Medulla oblongata (tissue), 1 donor: Measurements from ENCODE around the gene EFS.

Experiments
- DNase-seq: peaks from one replicate; pipeline ENCODE4 v3.0.0-alpha.2; 2015; ENCODE audit errors: extremely low spot score

Gene EFS

GRCh38 chr14:23358553-23359166 is 6.3 kb downstream of the EFS start:
- no peak for DNase-seq

GRCh38 chr14:23358042-23358441 is 6.9 kb downstream of the EFS start:
- no peak for DNase-seq

- DNase-seq: no peak
These were observed 7.7 kb downstream of the EFS start for GRCh38 chr14:23357261-23357660.

GRCh38 chr14:23356662-23357061 is 8.3 kb downstream of the EFS start:
- DNase-seq: no peak

GRCh38 chr14:23355871-23356435 is 9.0 kb downstream of the EFS start:
- DNase-seq: no peak

- no peak for DNase-seq
These were observed 10.0 kb downstream of the EFS start for GRCh38 chr14:23354990-23355389.

- no peak for DNase-seq
These were observed 11.6 kb downstream of the EFS start for GRCh38 chr14:23353433-23353780.

GRCh38 chr14:23352506-23353432 is 12.2 kb downstream of the EFS start, which contains the start of gene SLC22A17:
SLC22A17 (minus strand) TSS chr14:23352887.
- peak; percentile 97 for DNase-seq

- DNase-seq: no peak
These were observed 13.1 kb downstream of the EFS start for GRCh38 chr14:23351681-23352505.

GRCh38 chr14:23349156-23349845 is 15.7 kb downstream of the EFS start:
- DNase-seq: no peak

GRCh38 chr14:23348297-23348655 is 16.7 kb downstream of the EFS start:
- DNase-seq: no peak

- DNase-seq: no peak
These were observed 17.3 kb downstream of the EFS start for GRCh38 chr14:23347406-23348296.

- no peak for DNase-seq
These were observed 18.1 kb downstream of the EFS start for GRCh38 chr14:23346693-23347405.

- DNase-seq: no peak
These were observed 18.8 kb downstream of the EFS start for GRCh38 chr14:23345987-23346692.

GRCh38 chr14:23344481-23344880 is 20.5 kb downstream of the EFS start:
- DNase-seq: no peak

- DNase-seq: no peak
These were observed 25.3 kb downstream of the EFS start for GRCh38 chr14:23339506-23340268.

GRCh38 chr14:23335623-23336022 is 29.3 kb downstream of the EFS start:
- no peak for DNase-seq
